ENCODE measurements around the gene MVK.

Gene MVK

GRCh38 chr12:109573029-109573913 is at the start of gene MVK, which contains the start of gene MMAB:
Gene MVK (plus strand): TSS chr12:109573794. CDS start chr12:109574823, 1,029 bp downstream.
Gene MMAB (minus strand): TSS chr12:109573504. CDS start chr12:109573480, 24 bp downstream.
- in situ Hi-C loops (cut with MboI; ENCODE audit: low pct_unique_long_range_greater_than_20kb, low sequenced_read_pairs), result no loop called here
- peak; percentile 99 for DNase-seq

- in situ Hi-C loops (cut with MboI; ENCODE audit: low pct_unique_long_range_greater_than_20kb, low sequenced_read_pairs), result loop anchor here (10.0 kb wide), 1 partner anchor 250 kb away; no protein-coding TSS in a partner anchor
- no peak for DNase-seq
These were observed 48.9 kb upstream of the MVK start for GRCh38 chr12:109524466-109525278.

GRCh38 chr12:109525279-109525585 is 48.4 kb upstream of the MVK start:
- in situ Hi-C loops (cut with MboI; ENCODE audit: low pct_unique_long_range_greater_than_20kb, low sequenced_read_pairs), result loop anchor here (10.0 kb wide), 1 partner anchor 250 kb away; no protein-coding TSS in a partner anchor
- no peak for DNase-seq

GRCh38 chr12:109527489-109528123 is 46.0 kb upstream of the MVK start:
- no peak for DNase-seq
- in situ Hi-C loops (cut with MboI; ENCODE audit: low pct_unique_long_range_greater_than_20kb, low sequenced_read_pairs), result loop anchor here (10.0 kb wide), 1 partner anchor 247 kb away; no protein-coding TSS in a partner anchor

- in situ Hi-C loops (cut with MboI; ENCODE audit: low pct_unique_long_range_greater_than_20kb, low sequenced_read_pairs), result loop anchor here (10.0 kb wide), 1 partner anchor 245 kb away; no protein-coding TSS in a partner anchor
- DNase-seq, result no peak
These were observed 43.6 kb upstream of the MVK start for GRCh38 chr12:109529691-109530640.

GRCh38 chr12:109531411-109531810 is 42.2 kb upstream of the MVK start:
- in situ Hi-C loops (cut with MboI; ENCODE audit: low pct_unique_long_range_greater_than_20kb, low sequenced_read_pairs), result no loop called here
- no peak for DNase-seq

- DNase-seq, result no peak
- in situ Hi-C loops (cut with MboI; ENCODE audit: low pct_unique_long_range_greater_than_20kb, low sequenced_read_pairs), result no loop called here
These were observed 40.7 kb upstream of the MVK start for GRCh38 chr12:109532721-109533486.

GRCh38 chr12:109533487-109533740 is 40.2 kb upstream of the MVK start:
- in situ Hi-C loops (cut with MboI; ENCODE audit: low pct_unique_long_range_greater_than_20kb, low sequenced_read_pairs), result no loop called here

GRCh38 chr12:109534456-109534855 is 39.1 kb upstream of the MVK start:
- no peak for DNase-seq
- in situ Hi-C loops (cut with MboI; ENCODE audit: low pct_unique_long_range_greater_than_20kb, low sequenced_read_pairs), result no loop called here

More at GRCh38 chr12:109533487-109533740, 40.2 kb upstream of the MVK start:
- DNase-seq, result no peak

GRCh38 chr12:109535231-109535862 is 38.2 kb upstream of the MVK start:
- in situ Hi-C loops (cut with MboI; ENCODE audit: low pct_unique_long_range_greater_than_20kb, low sequenced_read_pairs), result no loop called here
- DNase-seq, result no peak

- no peak for DNase-seq
- in situ Hi-C loops (cut with MboI; ENCODE audit: low pct_unique_long_range_greater_than_20kb, low sequenced_read_pairs), result no loop called here
These were observed 37.7 kb upstream of the MVK start for GRCh38 chr12:109535863-109536250.

- no peak for DNase-seq
- in situ Hi-C loops (cut with MboI; ENCODE audit: low pct_unique_long_range_greater_than_20kb, low sequenced_read_pairs), result no loop called here
These were observed 36.5 kb upstream of the MVK start for GRCh38 chr12:109537136-109537535.

GRCh38 chr12:109538191-109538863 is 35.3 kb upstream of the MVK start:
- no peak for DNase-seq

GRCh38 chr12:109539508-109539907 is 34.1 kb upstream of the MVK start:
- DNase-seq, result no peak

More at GRCh38 chr12:109538191-109538863, 35.3 kb upstream of the MVK start:
- in situ Hi-C loops (cut with MboI; ENCODE audit: low pct_unique_long_range_greater_than_20kb, low sequenced_read_pairs), result no loop called here

GRCh38 chr12:109540526-109541412 is 32.8 kb upstream of the MVK start:
- no peak for DNase-seq
- in situ Hi-C loops (cut with MboI; ENCODE audit: low pct_unique_long_range_greater_than_20kb, low sequenced_read_pairs), result no loop called here

More at GRCh38 chr12:109539508-109539907, 34.1 kb upstream of the MVK start:
- in situ Hi-C loops (cut with MboI; ENCODE audit: low pct_unique_long_range_greater_than_20kb, low sequenced_read_pairs), result no loop called here

- DNase-seq, result no peak
- in situ Hi-C loops (cut with MboI; ENCODE audit: low pct_unique_long_range_greater_than_20kb, low sequenced_read_pairs), result no loop called here
These were observed 32.2 kb upstream of the MVK start for GRCh38 chr12:109541413-109541726.
